Measurements from ENCODE around the gene TMEM259. TPM values are rescaled to one million over a fixed set of nuclear protein-coding genes. Genes with fewer than 3 reads are reported as not detected.

TMEM259 gene
- total RNA-seq, 1 donor from 2014 or later, result 119 TPM

DNA sequence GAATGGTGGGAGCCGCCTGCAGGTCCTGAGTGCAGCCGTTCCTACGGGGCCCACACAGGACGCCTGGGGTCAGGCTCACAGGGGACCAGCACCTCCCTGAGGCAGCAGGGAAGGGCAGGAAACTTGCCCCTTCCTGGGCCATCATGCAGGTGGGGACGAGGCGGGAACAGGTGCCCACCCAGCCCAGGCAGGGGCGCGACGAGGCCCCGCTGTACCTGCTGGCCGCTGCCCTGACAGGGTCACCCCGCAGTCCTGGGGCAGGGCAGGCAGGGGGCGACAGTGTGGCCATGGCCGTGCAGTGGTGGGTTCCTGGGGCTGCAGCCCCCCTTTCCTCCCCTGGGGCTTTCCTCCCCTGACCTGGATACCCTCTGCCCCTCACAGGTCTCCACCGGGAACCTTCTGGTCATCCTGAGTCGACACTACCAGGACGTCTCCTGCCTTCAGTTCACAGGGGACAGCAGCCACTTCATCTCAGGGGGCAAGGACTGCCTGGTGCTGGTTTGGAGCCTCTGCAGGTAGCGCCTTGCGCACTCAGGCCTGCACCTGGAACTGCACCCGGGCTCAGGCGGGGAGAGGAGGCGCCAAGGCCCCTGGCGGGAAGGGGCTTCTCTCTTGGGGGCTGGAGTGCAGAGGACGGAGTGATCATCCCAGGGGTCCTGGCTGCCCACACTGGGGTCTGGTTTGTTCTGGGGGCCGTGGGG lies 31.4 kb downstream of the TMEM259 start:
- TF ChIP-seq, protein P1, sequence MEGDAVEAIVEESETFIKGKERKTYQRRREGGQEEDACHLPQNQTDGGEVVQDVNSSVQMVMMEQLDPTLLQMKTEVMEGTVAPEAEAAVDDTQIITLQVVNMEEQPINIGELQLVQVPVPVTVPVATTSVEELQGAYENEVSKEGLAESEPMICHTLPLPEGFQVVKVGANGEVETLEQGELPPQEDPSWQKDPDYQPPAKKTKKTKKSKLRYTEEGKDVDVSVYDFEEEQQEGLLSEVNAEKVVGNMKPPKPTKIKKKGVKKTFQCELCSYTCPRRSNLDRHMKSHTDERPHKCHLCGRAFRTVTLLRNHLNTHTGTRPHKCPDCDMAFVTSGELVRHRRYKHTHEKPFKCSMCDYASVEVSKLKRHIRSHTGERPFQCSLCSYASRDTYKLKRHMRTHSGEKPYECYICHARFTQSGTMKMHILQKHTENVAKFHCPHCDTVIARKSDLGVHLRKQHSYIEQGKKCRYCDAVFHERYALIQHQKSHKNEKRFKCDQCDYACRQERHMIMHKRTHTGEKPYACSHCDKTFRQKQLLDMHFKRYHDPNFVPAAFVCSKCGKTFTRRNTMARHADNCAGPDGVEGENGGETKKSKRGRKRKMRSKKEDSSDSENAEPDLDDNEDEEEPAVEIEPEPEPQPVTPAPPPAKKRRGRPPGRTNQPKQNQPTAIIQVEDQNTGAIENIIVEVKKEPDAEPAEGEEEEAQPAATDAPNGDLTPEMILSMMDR (IDR thresholded peaks at IDR 0.05; ENCODE audit: borderline replicate concordance), result peak; percentile 20
- Histone ChIP-seq H3K9me3 (replicated peaks) (no peaks in the 10 kb centered on the region), H3K27ac (replicated peaks) (no peak overlapping the region), H3K4me3 (no peak overlapping the region), H3K36me3 (peaks cover 64% of the 10 kb centered on the region), H3K4me1 (peaks cover 12% of the 10 kb centered on the region), H3K27me3 (ENCODE audit: low read depth) (no peaks in the 10 kb centered on the region)
- intact Hi-C loops (cut with micrococcal nuclease), result no loop called here
- DNase-seq, result no peak

DNA sequence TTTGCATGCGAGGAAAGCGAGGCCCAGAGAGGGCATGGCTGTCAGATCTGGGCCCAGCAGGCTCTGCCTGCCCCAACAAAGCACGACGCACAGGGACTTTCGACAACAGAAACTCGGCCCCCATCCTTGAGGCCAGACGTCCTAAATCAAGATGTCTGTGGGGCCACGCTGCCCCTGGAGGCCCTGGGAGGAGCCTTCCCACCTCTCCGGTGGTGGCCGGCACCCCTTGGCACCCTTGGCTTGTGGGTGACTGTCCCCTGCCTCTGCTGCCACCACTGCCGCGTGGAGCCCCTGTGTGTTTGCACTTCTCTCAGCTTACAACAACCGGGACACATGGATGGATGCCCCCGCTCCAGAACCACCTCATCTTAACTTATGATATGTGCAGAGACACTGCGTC lies 32.4 kb downstream of the TMEM259 start:
- H3K9me3 ChIP-seq (replicated peaks), result no peaks in the 10 kb centered on the region
- no peak overlapping the region for H3K4me3 ChIP-seq
- no peaks in the 10 kb centered on the region for H3K27me3 ChIP-seq (ENCODE audit: low read depth)
- peaks cover 54% of the 10 kb centered on the region for H3K36me3 ChIP-seq
- H3K4me1 ChIP-seq, result peaks cover 22% of the 10 kb centered on the region
- intact Hi-C loops (cut with micrococcal nuclease), result no loop called here
- no peak for DNase-seq
- no peak overlapping the region for H3K27ac ChIP-seq (replicated peaks)
- TF ChIP-seq, protein P1 (IDR thresholded peaks at IDR 0.05; ENCODE audit: borderline replicate concordance), result no peak

DNA sequence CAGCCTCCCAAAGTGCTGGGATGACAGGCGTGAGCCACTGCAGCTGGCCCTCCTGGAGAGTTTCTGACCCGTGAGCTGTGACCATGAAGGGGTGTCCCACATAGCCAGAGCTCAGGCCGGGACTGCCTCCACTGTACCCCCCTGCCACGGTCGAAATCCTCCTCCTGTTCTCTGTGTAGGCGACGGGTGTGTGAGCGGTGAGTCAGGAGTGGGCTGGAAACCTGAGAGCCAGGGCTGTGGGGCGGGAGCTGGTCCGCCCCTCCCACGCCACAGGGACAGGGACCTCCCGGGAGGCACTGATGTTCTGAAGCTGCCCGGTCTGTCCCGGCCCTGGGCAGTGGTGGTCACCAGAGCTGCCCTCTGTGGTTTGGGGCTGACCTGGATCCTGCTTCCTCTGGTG lies 32.8 kb downstream of the TMEM259 start:
- Histone ChIP-seq H3K27ac (replicated peaks) (no peak overlapping the region), H3K27me3 (ENCODE audit: low read depth) (no peaks in the 10 kb centered on the region), H3K9me3 (replicated peaks) (no peaks in the 10 kb centered on the region), H3K4me1 (peaks cover 26% of the 10 kb centered on the region), H3K36me3 (peaks cover 51% of the 10 kb centered on the region), H3K4me3 (no peak overlapping the region)
- no peak for DNase-seq
- intact Hi-C loops (cut with micrococcal nuclease), result no loop called here
- TF ChIP-seq, protein P1 (IDR thresholded peaks at IDR 0.05; ENCODE audit: borderline replicate concordance), result no peak

DNA sequence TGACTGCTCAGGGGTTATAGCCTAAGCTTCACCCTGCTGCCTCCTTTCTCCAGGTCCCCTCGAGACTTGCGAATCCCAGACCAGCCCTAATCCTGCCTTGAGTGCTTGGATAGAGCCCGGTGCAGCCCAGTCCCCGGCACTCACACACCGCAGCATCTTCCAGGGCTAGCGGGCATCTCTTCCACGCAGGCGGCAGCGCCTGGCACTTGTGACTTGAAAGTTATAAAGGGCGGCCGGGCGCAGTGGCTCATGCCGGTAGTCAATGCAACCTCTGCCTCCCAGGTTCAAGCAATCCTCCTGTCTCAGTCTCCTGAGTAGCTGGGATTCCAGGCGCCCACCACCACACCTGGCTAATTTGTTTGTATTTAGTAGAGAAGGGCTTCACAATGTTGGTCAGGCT lies 34.8 kb downstream of the TMEM259 start:
- no peaks in the 10 kb centered on the region for H3K9me3 ChIP-seq (replicated peaks)

DNA sequence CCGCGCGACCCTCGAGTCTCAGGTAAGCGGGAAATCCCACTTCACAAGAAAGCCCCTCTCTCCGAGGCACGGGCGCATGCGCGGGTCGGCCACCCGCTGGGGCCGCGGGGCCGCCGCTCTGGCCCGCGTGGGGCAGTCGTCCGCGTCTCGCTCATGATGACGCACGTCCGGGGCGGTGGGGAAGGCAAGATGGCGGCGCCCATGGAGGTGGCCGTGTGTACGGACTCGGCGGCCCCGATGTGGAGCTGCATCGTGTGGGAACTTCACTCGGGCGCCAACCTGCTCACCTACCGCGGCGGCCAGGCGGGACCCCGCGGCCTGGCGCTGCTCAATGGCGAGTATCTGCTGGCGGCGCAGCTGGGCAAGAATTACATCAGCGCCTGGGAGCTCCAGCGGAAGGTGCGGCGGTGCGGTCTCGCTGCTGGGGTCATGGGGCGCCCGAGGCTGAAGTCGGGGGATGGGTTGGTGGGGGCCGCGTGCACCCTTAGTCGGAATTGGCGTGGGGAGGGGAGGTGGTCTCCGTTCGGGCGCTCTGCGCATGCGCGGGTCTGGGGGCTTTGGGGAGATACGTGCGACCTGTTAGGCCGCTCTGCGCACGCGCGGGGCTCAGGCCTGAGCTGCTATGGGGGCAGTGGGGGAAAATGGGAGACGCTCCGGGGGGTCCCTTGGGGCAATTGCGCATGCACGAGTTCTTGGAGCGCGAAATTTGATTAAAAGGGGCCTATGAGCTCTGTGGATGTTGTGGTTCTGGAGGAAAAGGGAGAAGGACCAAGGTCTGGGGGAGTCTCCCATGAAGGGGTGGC lies 36.6 kb downstream of the TMEM259 start, which contains the start of gene WDR18:
TSS of gene WDR18 (plus strand) at position 181 of the 803 bp plus-strand sequence. CDS start at position 190, 9 bp downstream.
- peak; percentile 94 for DNase-seq

More for the DNA sequence above, 34.8 kb downstream of the TMEM259 start:
- Histone ChIP-seq H3K4me1 (peaks cover 35% of the 10 kb centered on the region), H3K27ac (replicated peaks) (no peak overlapping the region), H3K36me3 (peaks cover 43% of the 10 kb centered on the region), H3K4me3 (no peak overlapping the region), H3K27me3 (ENCODE audit: low read depth) (no peaks in the 10 kb centered on the region)
- TF ChIP-seq, protein P1 (IDR thresholded peaks at IDR 0.05; ENCODE audit: borderline replicate concordance), result no peak
- DNase-seq, result no peak
- intact Hi-C loops (cut with micrococcal nuclease), result no loop called here

More for the DNA sequence above, 36.6 kb downstream of the TMEM259 start, which contains the start of gene WDR18:
- H3K27me3 ChIP-seq (ENCODE audit: low read depth), result peaks cover 2% of the 10 kb centered on the region
- peaks cover 26% of the 10 kb centered on the region for H3K36me3 ChIP-seq
- H3K27ac ChIP-seq (replicated peaks), result peak within 1 kb of the TSS; percentile 89
- H3K9me3 ChIP-seq (replicated peaks), result no peaks in the 10 kb centered on the region
- TF ChIP-seq, protein P1 (IDR thresholded peaks at IDR 0.05; ENCODE audit: borderline replicate concordance), result peak; percentile 56
- peaks cover 35% of the 10 kb centered on the region for H3K4me1 ChIP-seq
- H3K4me3 ChIP-seq, result peak within 1 kb of the TSS; percentile 98
- intact Hi-C loops (cut with micrococcal nuclease), result no loop called here
